ENCODE results near the gene AUTS2. TPM values are rescaled to one million over a fixed set of nuclear protein-coding genes. Genes with fewer than 3 reads are reported as not detected.

The AUTS2 gene
- total RNA-seq, 1 donor from 2014 or later = 26.1 TPM

- ATAC-seq (no peak), DNase-seq (ENCODE audit: low spot score) (no peak)
Measured at GRCh38 chr7:69683002-69683401, 84.7 kb downstream of the AUTS2 start.

GRCh38 chr7:69684369-69685292 lies 86.4 kb downstream of the AUTS2 start:
- no peak for DNase-seq (ENCODE audit: low spot score)
- ATAC-seq = peak; percentile 73

- ATAC-seq = peak; percentile 13
- DNase-seq (ENCODE audit: low spot score) = no peak
Measured at GRCh38 chr7:69685293-69685631, 87.0 kb downstream of the AUTS2 start.

DNA sequence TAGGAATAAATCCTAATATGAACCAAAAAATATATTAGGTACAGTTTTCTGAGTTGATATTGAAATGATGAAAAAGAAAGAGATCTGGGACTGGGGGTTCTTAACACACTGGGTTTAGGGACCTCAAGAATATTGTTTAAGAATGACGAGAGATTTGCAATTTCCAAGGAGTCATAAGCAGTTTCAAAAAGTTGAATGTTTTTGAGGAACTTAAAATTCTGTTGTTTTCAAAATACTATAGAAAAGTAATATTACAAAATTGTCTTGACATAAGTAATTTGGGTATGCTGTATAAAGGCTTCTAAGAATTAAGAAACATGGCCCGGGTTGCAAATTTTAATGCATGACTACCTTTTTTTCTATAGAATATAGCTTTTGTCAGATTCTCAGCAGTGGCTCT lies 88.1 kb downstream of the AUTS2 start:
- no peak for DNase-seq (ENCODE audit: low spot score)
- no peak for ATAC-seq

GRCh38 chr7:69687739-69688433 lies 89.6 kb downstream of the AUTS2 start:
- no peak for DNase-seq (ENCODE audit: low spot score)

DNA sequence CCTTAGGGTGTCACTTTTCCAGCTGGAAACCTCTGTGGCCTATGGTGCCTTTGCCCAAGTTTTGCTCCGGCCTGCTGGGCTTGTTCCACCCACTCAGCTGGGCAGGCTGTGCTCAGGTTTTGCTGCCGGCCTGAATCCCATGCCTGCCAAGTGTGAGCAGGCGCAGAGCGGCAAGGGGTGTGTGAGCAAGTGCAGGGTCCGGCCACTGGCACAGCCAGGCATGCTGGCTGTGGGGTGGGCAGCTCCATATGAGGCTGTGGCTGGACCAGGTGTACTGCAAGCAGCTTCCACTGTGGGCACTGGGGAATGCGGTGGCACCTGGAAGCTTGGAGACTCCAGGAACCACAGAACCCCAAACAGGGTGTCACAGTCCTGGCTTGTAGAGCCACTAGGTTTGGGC lies 92.1 kb downstream of the AUTS2 start:
- ATAC-seq = no peak

More at GRCh38 chr7:69687739-69688433, 89.6 kb downstream of the AUTS2 start:
- ATAC-seq = no peak

GRCh38 chr7:69691327-69691726 lies 93.1 kb downstream of the AUTS2 start:
- no peak for ATAC-seq
- no peak for DNase-seq (ENCODE audit: low spot score)

More for the DNA sequence above, 92.1 kb downstream of the AUTS2 start:
- DNase-seq (ENCODE audit: low spot score) = no peak

- DNase-seq (ENCODE audit: low spot score) = no peak
- no peak for ATAC-seq
Measured at GRCh38 chr7:69691734-69692133, 93.5 kb downstream of the AUTS2 start.

GRCh38 chr7:69692611-69693010 lies 94.3 kb downstream of the AUTS2 start:
- DNase-seq (ENCODE audit: low spot score) = no peak
- no peak for ATAC-seq

DNA sequence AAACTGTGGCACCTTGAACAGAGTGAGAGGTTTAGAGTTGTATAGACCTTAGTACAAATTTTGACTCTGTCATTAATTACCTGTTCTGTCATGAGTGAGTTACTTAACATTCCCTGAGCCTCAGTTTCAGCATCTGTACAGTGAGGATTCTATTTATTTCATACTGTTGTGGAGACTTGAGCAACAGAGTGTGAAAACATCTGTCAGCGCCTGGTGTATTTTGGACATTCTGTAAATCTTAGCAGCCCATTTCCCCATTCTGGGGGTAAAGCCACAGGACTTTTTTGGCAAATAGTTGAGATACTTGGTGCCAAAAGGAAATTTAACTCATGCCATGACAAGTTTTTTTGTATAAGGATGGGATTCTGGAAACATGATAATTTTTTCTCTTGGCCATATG lies 94.8 kb downstream of the AUTS2 start:
- DNase-seq (ENCODE audit: low spot score) (no peak), ATAC-seq (no peak)

- ATAC-seq (no peak), DNase-seq (ENCODE audit: low spot score) (no peak)
Measured at GRCh38 chr7:69696054-69696591, 97.8 kb downstream of the AUTS2 start.

- no peak for ATAC-seq
- no peak for DNase-seq (ENCODE audit: low spot score)
Measured at GRCh38 chr7:69696686-69697685, 98.7 kb downstream of the AUTS2 start.

GRCh38 chr7:69698109-69698825 lies 100.0 kb downstream of the AUTS2 start:
- DNase-seq (ENCODE audit: low spot score) (no peak), ATAC-seq (no peak)

DNA sequence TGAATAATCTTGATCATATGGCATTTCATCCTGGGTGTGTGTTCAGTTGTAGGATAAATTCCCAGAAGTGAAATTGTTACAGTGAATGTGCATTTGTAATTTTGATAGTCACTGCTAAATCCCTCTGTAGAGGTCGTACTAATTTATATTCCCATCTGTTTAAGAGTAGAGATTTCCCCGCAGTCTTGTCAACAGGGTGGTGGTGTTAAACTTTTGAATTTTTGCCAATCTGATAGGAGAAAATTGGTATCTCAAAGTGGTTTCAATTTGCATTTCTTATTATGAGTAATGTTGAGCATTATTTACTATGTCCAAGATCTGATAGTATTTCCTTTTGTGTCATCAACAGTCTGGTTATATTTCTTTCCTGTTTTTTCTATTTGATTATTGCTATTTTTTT lies 101.7 kb downstream of the AUTS2 start:
- no peak for ATAC-seq
- no peak for DNase-seq (ENCODE audit: low spot score)

DNA sequence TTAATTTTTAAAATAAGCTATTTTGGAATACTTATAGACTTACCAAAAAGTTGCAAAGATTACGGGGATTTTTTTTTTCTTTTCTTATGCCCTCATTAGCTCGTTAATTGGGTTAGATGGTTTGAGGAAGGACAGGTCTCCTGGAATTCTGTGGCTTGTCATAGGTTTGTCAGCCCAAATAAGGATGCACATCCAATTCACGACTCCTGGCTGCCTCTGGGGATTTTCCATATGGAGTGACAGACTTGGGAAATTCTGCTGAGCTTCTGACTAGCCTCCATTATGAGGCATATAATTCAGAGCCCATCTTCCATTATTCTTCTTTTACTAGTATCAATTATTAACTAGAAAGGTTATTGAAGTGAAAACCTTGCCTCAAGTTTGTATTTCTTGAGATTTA lies 102.1 kb downstream of the AUTS2 start:
- DNase-seq (ENCODE audit: low spot score) (no peak), ATAC-seq (no peak)

- no peak for ATAC-seq
Measured at GRCh38 chr7:69701288-69701687, 103.0 kb downstream of the AUTS2 start.

GRCh38 chr7:69702357-69702756 lies 104.1 kb downstream of the AUTS2 start:
- no peak for DNase-seq (ENCODE audit: low spot score)
- ATAC-seq = no peak

More at GRCh38 chr7:69701288-69701687, 103.0 kb downstream of the AUTS2 start:
- DNase-seq (ENCODE audit: low spot score) = no peak

DNA sequence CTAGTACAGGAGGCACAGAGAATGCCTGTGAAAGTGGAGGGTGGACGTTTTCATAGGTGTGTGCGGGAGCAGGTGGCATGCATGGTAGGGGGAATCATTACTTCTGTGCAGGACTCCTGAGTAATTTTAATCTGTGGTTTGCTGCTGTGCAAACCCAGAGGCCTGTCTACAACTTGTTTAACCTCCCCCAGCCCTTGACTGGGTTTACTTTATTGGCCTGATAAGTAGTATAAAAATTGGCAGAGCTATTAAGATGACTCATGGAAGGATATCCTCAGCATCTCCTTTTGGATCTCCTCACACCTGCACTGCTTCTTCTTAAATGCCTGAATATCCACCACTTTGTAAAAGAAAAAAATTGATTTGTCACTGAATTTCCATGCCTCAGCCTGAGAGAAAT lies 104.8 kb downstream of the AUTS2 start:
- no peak for ATAC-seq
- DNase-seq (ENCODE audit: low spot score) = no peak

GRCh38 chr7:69706070-69706469 lies 107.8 kb downstream of the AUTS2 start:
- no peak for DNase-seq (ENCODE audit: low spot score)
- peak; percentile 21 for ATAC-seq

DNA sequence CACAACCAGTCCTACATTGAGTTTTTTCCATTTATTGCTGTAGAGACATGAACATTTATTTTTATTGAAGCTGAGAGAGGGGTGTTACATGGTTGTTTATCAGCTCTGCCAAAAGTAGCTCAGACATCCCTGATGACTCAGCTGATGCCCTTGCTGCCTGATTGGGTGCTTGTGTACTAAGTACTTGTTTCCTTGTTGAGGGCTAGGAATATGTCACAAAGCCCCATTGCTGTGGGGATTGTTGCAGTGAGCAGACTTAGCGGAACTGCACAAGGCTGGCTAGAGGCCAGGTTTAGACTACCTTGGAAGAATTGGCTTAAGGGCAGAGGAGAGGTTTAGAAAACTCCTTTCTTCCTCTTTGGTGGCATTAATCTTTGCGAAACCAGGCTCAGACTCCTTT lies 110.6 kb downstream of the AUTS2 start:
- DNase-seq (ENCODE audit: low spot score) = no peak
- ATAC-seq = no peak
